AG20443 (cell line): ENCODE results near the gene SPON2.

Experiments
- DNase-seq: peaks from one replicate; pipeline ENCODE4 v3.0.0; 2012; ENCODE audit warnings: low spot score, mixed read lengths

The SPON2 gene

GRCh38 chr4:1208970-1209704 lies 36.8 kb upstream of the SPON2 start:
- no peak for DNase-seq

- DNase-seq: no peak
These were observed 36.0 kb upstream of the SPON2 start for GRCh38 chr4:1208266-1208961.

- DNase-seq: peak; percentile 90
These were observed 35.4 kb upstream of the SPON2 start for GRCh38 chr4:1207603-1208265.

- no peak for DNase-seq
These were observed 34.7 kb upstream of the SPON2 start for GRCh38 chr4:1207157-1207470.

GRCh38 chr4:1206299-1207156 lies 34.1 kb upstream of the SPON2 start:
- DNase-seq: no peak

GRCh38 chr4:1205586-1206298 lies 33.4 kb upstream of the SPON2 start:
- no peak for DNase-seq

- no peak for DNase-seq
These were observed 32.6 kb upstream of the SPON2 start for GRCh38 chr4:1204828-1205585.

- DNase-seq: no peak
These were observed 32.0 kb upstream of the SPON2 start for GRCh38 chr4:1204286-1204827.

- DNase-seq: no peak
These were observed 30.7 kb upstream of the SPON2 start for GRCh38 chr4:1203026-1203616.

GRCh38 chr4:1202526-1203011 lies 30.2 kb upstream of the SPON2 start:
- DNase-seq: no peak

- no peak for DNase-seq
These were observed 29.6 kb upstream of the SPON2 start for GRCh38 chr4:1201851-1202525.

GRCh38 chr4:1200425-1201035 lies 28.1 kb upstream of the SPON2 start:
- peak; percentile 95 for DNase-seq

GRCh38 chr4:1199556-1200331 lies 27.4 kb upstream of the SPON2 start:
- no peak for DNase-seq

- peak; percentile 9 for DNase-seq
These were observed 25.9 kb upstream of the SPON2 start for GRCh38 chr4:1198098-1198844.

- DNase-seq: peak; percentile 3
These were observed 24.2 kb upstream of the SPON2 start for GRCh38 chr4:1196421-1197183.

- DNase-seq: peak; percentile 4
These were observed 23.6 kb upstream of the SPON2 start for GRCh38 chr4:1195891-1196401.
